Caco-2 (cell line): ENCODE data around the gene COP1. TPM values are rescaled to one million over a fixed set of nuclear protein-coding genes. Genes with fewer than 3 reads are reported as not detected.

Experiments used
- BruUV-seq: library from RNA; stranded (reverse); fragments of 400-500 nt; replicated peaks from 2 replicates; lab custom pipeline; 2021; lab: Mats Ljungman, UMichigan
- CTCF ChIA-PET: fragments of 300-600 bp; sonication (Branson Sonifier 250); formaldehyde crosslinking; loops from one replicate; lab custom pipeline; 2022; ENCODE audit warnings: antibody characterized with exemption; lab: Charles Lee
- POLR2A ChIA-PET: fragments of 300-600 bp; sonication (Branson Sonifier 250); formaldehyde crosslinking; loops from one replicate; lab custom pipeline; 2022; ENCODE audit warnings: antibody characterized with exemption; lab: Charles Lee
- DNase-seq, 2 experiments: peaks; one replicate each; pipeline versions ENCODE4 v3.0.0 to v3.0.0-alpha.2; 2020 to 2022
- H3K27me3 ChIP-seq: replicated peaks from 2 replicates; pipeline ENCODE4 v1.6.0; 2011; ENCODE audit warnings: low read length; ENCODE audit not compliant: control insufficient read depth, insufficient read depth
- H3K36me3 ChIP-seq: 2 replicates; pipeline ENCODE4 v1.5.1; 2011; ENCODE audit warnings: low read length; ENCODE audit not compliant: control insufficient read depth, insufficient read depth
- H3K4me1 ChIP-seq: fragments of 250-450 bp; sonication (Bioruptor Pico); 2 replicates; pipeline ENCODE4 v1.5.1; 2020; ENCODE audit warnings: mild to moderate bottlenecking
- H3K4me3 ChIP-seq: 2 replicates; pipeline ENCODE4 v1.5.1; 2011; ENCODE audit warnings: low read depth, mild to moderate bottlenecking, control low read depth, low read length
- H3K9me3 ChIP-seq: fragments of 250-450 bp; sonication (Bioruptor Pico); 2 replicates; pipeline ENCODE4 v1.5.1; 2020; ENCODE audit warnings: mild to moderate bottlenecking, moderate library complexity
- H3K27ac Mint-ChIP-seq: one replicate; pipeline ENCODE4 v1.8.0; 2022; ENCODE audit warnings: mixed read lengths; ENCODE audit not compliant: unreplicated experiment
- H3K27me3 Mint-ChIP-seq: one replicate; pipeline ENCODE4 v1.8.0; 2022; ENCODE audit warnings: mixed read lengths; ENCODE audit not compliant: insufficient read depth, unreplicated experiment
- H3K36me3 Mint-ChIP-seq: one replicate; pipeline ENCODE4 v1.8.0; 2022; ENCODE audit warnings: mild to moderate bottlenecking, mixed read lengths; ENCODE audit not compliant: insufficient read depth, unreplicated experiment
- H3K4me1 Mint-ChIP-seq: one replicate; pipeline ENCODE4 v1.8.0; 2022; ENCODE audit warnings: low read depth, mixed read lengths; ENCODE audit not compliant: unreplicated experiment
- H3K4me3 Mint-ChIP-seq: one replicate; pipeline ENCODE4 v1.8.0; 2022; ENCODE audit warnings: mild to moderate bottlenecking, moderate library complexity, mixed read lengths; ENCODE audit not compliant: unreplicated experiment
- H3K9me3 Mint-ChIP-seq: one replicate; pipeline ENCODE4 v1.8.0; 2022; ENCODE audit warnings: mixed read lengths; ENCODE audit not compliant: unreplicated experiment
- CTCF ChIP-seq, 2 experiments: fragments of 200-600 bp in 1 of 2; IDR thresholded peaks; 1 replicate in 1 of 2; 2 replicates in 1 of 2; pipeline versions ENCODE4 v1.5.1 to v1.8.0; 2011 to 2022; ENCODE audit warnings: antibody characterized with exemption in 1 of 2, control low read depth in 1 of 2, inconsistent platforms in 1 of 2, low read depth in 1 of 2, low read length in 1 of 2, mild to moderate bottlenecking in 1 of 2, moderate library complexity in 1 of 2; ENCODE audit not compliant: insufficient read depth in 1 of 2, severe bottlenecking in 1 of 2, unreplicated experiment in 1 of 2
- intact Hi-C: fragments of 100-400 bp; cut with micrococcal nuclease; formaldehyde crosslinking; loops from one replicate; pipeline ENCODE4 v1.10.0; 2022; ENCODE audit not compliant: unreplicated experiment
- total RNA-seq: library from RNA; stranded (reverse); gene quantifications from 2 replicates; pipeline ENCODE4 v1.2.3, GENCODE V29; 2022

The COP1 gene
- total RNA-seq, 1 experiment from 2014 or later: 46.9 TPM

- H3K27ac Mint-ChIP-seq: no peak overlapping the region
- H3K36me3 ChIP-seq: peaks cover 7% of the 10 kb centered on the region
- H3K4me3 Mint-ChIP-seq: no peak overlapping the region
- peaks cover 50% of the 10 kb centered on the region for H3K36me3 Mint-ChIP-seq
- no peaks in the 10 kb centered on the region for H3K27me3 Mint-ChIP-seq
- no peak overlapping the region for H3K4me3 ChIP-seq
- peaks cover 27% of the 10 kb centered on the region for H3K4me1 ChIP-seq
- H3K9me3 Mint-ChIP-seq: peaks cover 29% of the 10 kb centered on the region
- no peak for DNase-seq
- H3K9me3 ChIP-seq: peaks cover 17% of the 10 kb centered on the region
- peaks cover 21% of the 10 kb centered on the region for H3K4me1 Mint-ChIP-seq
- ChIA-PET POLR2A (no interaction called here), CTCF (no interaction called here)
- intact Hi-C loops: no loop called here
- no peaks in the 10 kb centered on the region for H3K27me3 ChIP-seq
- BruUV-seq: no TSS peak
- no peak for TF ChIP-seq CTCF (IDR thresholded peaks at IDR 0.05; ENCODE audit: insufficient read depth in 1 of 2, low read depth in 1 of 2, low read length in 1 of 2, severe bottlenecking in 1 of 2, unreplicated experiment in 1 of 2)
Measured at GRCh38 chr1:175981128-175981527, 226.0 kb downstream of the COP1 start.

GRCh38 chr1:175978926-175979325 lies 228.2 kb downstream of the COP1 start:
- Histone ChIP-seq H3K4me1 (peaks cover 5% of the 10 kb centered on the region; the same call in 1 of the 2 replicates), H3K27me3 (no peaks in the 10 kb centered on the region), H3K4me3 (no peak overlapping the region), H3K9me3 (peaks cover 10% of the 10 kb centered on the region), H3K36me3 (peaks cover 4% of the 10 kb centered on the region; the same call in 1 of the 2 replicates)
- peaks cover 35% of the 10 kb centered on the region for H3K36me3 Mint-ChIP-seq
- ChIA-PET POLR2A (no interaction called here), CTCF (no interaction called here)
- no peak overlapping the region for H3K27ac Mint-ChIP-seq
- peaks cover 7% of the 10 kb centered on the region for H3K4me1 Mint-ChIP-seq
- DNase-seq: no peak
- no TSS peak for BruUV-seq
- no peak overlapping the region for H3K4me3 Mint-ChIP-seq
- TF ChIP-seq CTCF (IDR thresholded peaks at IDR 0.05; ENCODE audit: insufficient read depth in 1 of 2, low read depth in 1 of 2, low read length in 1 of 2, severe bottlenecking in 1 of 2, unreplicated experiment in 1 of 2): no peak
- peaks cover 29% of the 10 kb centered on the region for H3K9me3 Mint-ChIP-seq
- no peaks in the 10 kb centered on the region for H3K27me3 Mint-ChIP-seq
- intact Hi-C loops: no loop called here

GRCh38 chr1:175978476-175978875 lies 228.6 kb downstream of the COP1 start:
- Mint-ChIP-seq H3K36me3 (peaks cover 30% of the 10 kb centered on the region), H3K9me3 (peaks cover 25% of the 10 kb centered on the region), H3K27me3 (no peaks in the 10 kb centered on the region), H3K4me1 (peaks cover 7% of the 10 kb centered on the region), H3K4me3 (no peak overlapping the region), H3K27ac (no peak overlapping the region)
- H3K36me3 ChIP-seq: peaks cover 2% of the 10 kb centered on the region; the same call in 1 of the 2 replicates
- ChIA-PET CTCF (no interaction called here), POLR2A (no interaction called here)
- BruUV-seq: no TSS peak
- no peaks in the 10 kb centered on the region for H3K27me3 ChIP-seq
- no peak for DNase-seq
- H3K4me3 ChIP-seq: no peak overlapping the region
- intact Hi-C loops: no loop called here
- H3K9me3 ChIP-seq: peaks cover 5% of the 10 kb centered on the region
- no peak for TF ChIP-seq CTCF (IDR thresholded peaks at IDR 0.05; ENCODE audit: insufficient read depth in 1 of 2, low read depth in 1 of 2, low read length in 1 of 2, severe bottlenecking in 1 of 2, unreplicated experiment in 1 of 2)
- H3K4me1 ChIP-seq: peaks cover 5% of the 10 kb centered on the region; the same call in 1 of the 2 replicates
